ENCODE data around the gene IFT80.

DNA sequence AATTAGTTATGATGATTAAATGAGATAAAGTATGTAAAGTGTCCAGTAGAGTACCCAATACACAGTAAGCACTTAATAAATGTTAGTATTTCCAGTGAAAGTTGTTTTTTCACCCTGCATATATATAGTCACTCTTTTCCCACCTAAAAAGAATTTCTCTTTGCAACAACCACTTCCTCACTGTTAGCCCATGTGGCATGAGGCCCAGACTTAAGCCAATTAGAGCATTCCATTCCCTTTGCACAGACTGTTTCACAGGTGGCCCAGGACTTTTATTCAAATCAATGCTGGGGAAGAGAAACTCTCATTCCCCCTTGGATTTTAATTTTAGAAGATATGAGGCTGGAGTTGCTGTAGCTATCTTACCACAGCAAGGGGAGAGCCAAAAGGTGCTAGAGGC, 3.7 kb downstream of the IFT80 start:
- no peak for TF ChIP-seq POLR2A (IDR thresholded peaks at IDR 0.05)
- TF ChIP-seq, protein P1, sequence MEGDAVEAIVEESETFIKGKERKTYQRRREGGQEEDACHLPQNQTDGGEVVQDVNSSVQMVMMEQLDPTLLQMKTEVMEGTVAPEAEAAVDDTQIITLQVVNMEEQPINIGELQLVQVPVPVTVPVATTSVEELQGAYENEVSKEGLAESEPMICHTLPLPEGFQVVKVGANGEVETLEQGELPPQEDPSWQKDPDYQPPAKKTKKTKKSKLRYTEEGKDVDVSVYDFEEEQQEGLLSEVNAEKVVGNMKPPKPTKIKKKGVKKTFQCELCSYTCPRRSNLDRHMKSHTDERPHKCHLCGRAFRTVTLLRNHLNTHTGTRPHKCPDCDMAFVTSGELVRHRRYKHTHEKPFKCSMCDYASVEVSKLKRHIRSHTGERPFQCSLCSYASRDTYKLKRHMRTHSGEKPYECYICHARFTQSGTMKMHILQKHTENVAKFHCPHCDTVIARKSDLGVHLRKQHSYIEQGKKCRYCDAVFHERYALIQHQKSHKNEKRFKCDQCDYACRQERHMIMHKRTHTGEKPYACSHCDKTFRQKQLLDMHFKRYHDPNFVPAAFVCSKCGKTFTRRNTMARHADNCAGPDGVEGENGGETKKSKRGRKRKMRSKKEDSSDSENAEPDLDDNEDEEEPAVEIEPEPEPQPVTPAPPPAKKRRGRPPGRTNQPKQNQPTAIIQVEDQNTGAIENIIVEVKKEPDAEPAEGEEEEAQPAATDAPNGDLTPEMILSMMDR (IDR thresholded peaks at IDR 0.05): no peak

Measured in adrenal gland (tissue), 5 donors.